Neural progenitor cell (in vitro differentiated cells): Measurements from ENCODE around the gene ATP13A1. TPM values are rescaled to one million over a fixed set of nuclear protein-coding genes. Genes with fewer than 3 reads are reported as not detected.

Source experiments
- DNase-seq: peaks from one replicate; pipeline ENCODE4 v3.0.0-alpha.2; 2016; ENCODE audit warnings: low spot score
- H2AFZ ChIP-seq: fragments of 200-600 bp; sonication (generic); replicated peaks from 2 replicates; pipeline ENCODE4 v1.6.1; 2016; ENCODE audit warnings: antibody characterized with exemption
- H3F3A ChIP-seq: fragments of 200-600 bp; sonication (generic); 2 replicates; pipeline ENCODE4 v1.6.1; 2016; ENCODE audit warnings: antibody characterized with exemption, low read depth
- H3K27ac ChIP-seq: fragments of 200-600 bp; sonication (generic); 2 replicates; pipeline ENCODE4 v1.5.1; 2016; ENCODE audit warnings: mild to moderate bottlenecking
- H3K27me3 ChIP-seq: fragments of 200-600 bp; sonication (generic); 2 replicates; pipeline ENCODE4 v1.6.1; 2016; ENCODE audit warnings: mild to moderate bottlenecking, moderate library complexity
- H3K36me3 ChIP-seq: fragments of 200-600 bp; sonication (generic); 2 replicates; pipeline ENCODE4 v1.5.1; 2016
- H3K4me1 ChIP-seq: fragments of 200-600 bp; sonication (generic); 2 replicates; pipeline ENCODE4 v1.6.1; 2016; ENCODE audit warnings: mixed run types
- H3K4me2 ChIP-seq: fragments of 200-600 bp; sonication (generic); 2 replicates; pipeline ENCODE4 v1.6.1; 2016
- H3K4me3 ChIP-seq: fragments of 200-600 bp; sonication (generic); 2 replicates; pipeline ENCODE4 v1.5.1; 2016
- H3K79me2 ChIP-seq: fragments of 200-600 bp; sonication (generic); 2 replicates; pipeline ENCODE4 v1.6.1; 2016; ENCODE audit warnings: low read depth
- H3K9ac ChIP-seq: fragments of 200-600 bp; sonication (generic); 2 replicates; pipeline ENCODE4 v1.6.1; 2016
- H3K9me3 ChIP-seq: fragments of 200-600 bp; sonication (generic); 2 replicates; pipeline ENCODE4 v1.5.1; 2016; ENCODE audit warnings: low read depth
- H4K20me1 ChIP-seq: fragments of 200-600 bp; sonication (generic); 2 replicates; pipeline ENCODE4 v1.6.1; 2016; ENCODE audit warnings: low read depth
- H3K27ac Mint-ChIP-seq: 3 replicates; pipeline ENCODE4 v1.8.0; 2021; ENCODE audit warnings: mixed read lengths
- H3K27me3 Mint-ChIP-seq: 2 replicates; pipeline ENCODE4 v1.8.0; 2022; ENCODE audit warnings: low read depth, mild to moderate bottlenecking, inconsistent platforms, moderate library complexity, mixed read lengths; ENCODE audit not compliant: insufficient read depth
- H3K36me3 Mint-ChIP-seq: 3 replicates; pipeline ENCODE4 v1.8.0; 2021; ENCODE audit warnings: mixed read lengths
- H3K4me1 Mint-ChIP-seq: 3 replicates; pipeline ENCODE4 v1.8.0; 2021; ENCODE audit warnings: mixed read lengths
- H3K4me3 Mint-ChIP-seq: 3 replicates; pipeline ENCODE4 v1.8.0; 2021; ENCODE audit warnings: mild to moderate bottlenecking, moderate library complexity, mixed read lengths
- H3K9me3 Mint-ChIP-seq: 3 replicates; pipeline ENCODE4 v1.8.0; 2020; ENCODE audit warnings: mixed read lengths
- EZH2 ChIP-seq: fragments of 200-600 bp; sonication (generic); IDR thresholded peaks from 2 replicates; pipeline ENCODE4 v1.6.1; 2017; ENCODE audit warnings: antibody characterized with exemption, mild to moderate bottlenecking, moderate library complexity
- EZH2phosphoT487 ChIP-seq: fragments of 200-600 bp; sonication (generic); IDR thresholded peaks from 2 replicates; pipeline ENCODE4 v1.6.1; 2017; ENCODE audit warnings: antibody characterized with exemption
- total RNA-seq: library from RNA; depleted of rRNA; stranded (reverse); fragments of >200 nt; gene quantifications from 2 replicates; pipeline ENCODE4 v1.2.3, GENCODE V29; 2015; ENCODE audit warnings: low replicate concordance
- TF ChIP-seq, protein P1 (sequence below): fragments of 200-600 bp; sonication (generic); IDR thresholded peaks from 2 replicates; pipeline ENCODE4 v1.5.1; 2017; ENCODE audit warnings: antibody characterized with exemption, mild to moderate bottlenecking

ATP13A1 gene
- total RNA-seq: 19.2 and 181 TPM in 2 replicates

- Histone ChIP-seq H3K79me2 (peaks cover 41% of the 10 kb centered on the region), H3F3A (peaks cover 32% of the 10 kb centered on the region), H3K4me3 (peak within 1 kb of the TSS; percentile 86), H2AFZ (peak within 1 kb of the TSS; percentile 67), H4K20me1 (peaks cover 28% of the 10 kb centered on the region), H3K36me3 (no peaks in the 10 kb centered on the region), H3K4me2 (peak within 1 kb of the TSS; percentile 90), H3K27me3 (no peaks in the 10 kb centered on the region), H3K9ac (peak within 1 kb of the TSS; percentile 68), H3K9me3 (no peaks in the 10 kb centered on the region), H3K27ac (peak within 1 kb of the TSS; percentile 80), H3K4me1 (peaks cover 18% of the 10 kb centered on the region)
- DNase-seq: peak; percentile 97
- Mint-ChIP-seq H3K4me3 (peak within 1 kb of the TSS; percentile 93), H3K4me1 (peaks cover 24% of the 10 kb centered on the region), H3K36me3 (peaks cover 15% of the 10 kb centered on the region), H3K27me3 (peaks cover 9% of the 10 kb centered on the region), H3K27ac (peak within 1 kb of the TSS; percentile 70), H3K9me3 (no peaks in the 10 kb centered on the region)
- no peak for TF ChIP-seq EZH2phosphoT487
- TF ChIP-seq EZH2: no peak
- TF ChIP-seq, protein P1, sequence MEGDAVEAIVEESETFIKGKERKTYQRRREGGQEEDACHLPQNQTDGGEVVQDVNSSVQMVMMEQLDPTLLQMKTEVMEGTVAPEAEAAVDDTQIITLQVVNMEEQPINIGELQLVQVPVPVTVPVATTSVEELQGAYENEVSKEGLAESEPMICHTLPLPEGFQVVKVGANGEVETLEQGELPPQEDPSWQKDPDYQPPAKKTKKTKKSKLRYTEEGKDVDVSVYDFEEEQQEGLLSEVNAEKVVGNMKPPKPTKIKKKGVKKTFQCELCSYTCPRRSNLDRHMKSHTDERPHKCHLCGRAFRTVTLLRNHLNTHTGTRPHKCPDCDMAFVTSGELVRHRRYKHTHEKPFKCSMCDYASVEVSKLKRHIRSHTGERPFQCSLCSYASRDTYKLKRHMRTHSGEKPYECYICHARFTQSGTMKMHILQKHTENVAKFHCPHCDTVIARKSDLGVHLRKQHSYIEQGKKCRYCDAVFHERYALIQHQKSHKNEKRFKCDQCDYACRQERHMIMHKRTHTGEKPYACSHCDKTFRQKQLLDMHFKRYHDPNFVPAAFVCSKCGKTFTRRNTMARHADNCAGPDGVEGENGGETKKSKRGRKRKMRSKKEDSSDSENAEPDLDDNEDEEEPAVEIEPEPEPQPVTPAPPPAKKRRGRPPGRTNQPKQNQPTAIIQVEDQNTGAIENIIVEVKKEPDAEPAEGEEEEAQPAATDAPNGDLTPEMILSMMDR: peak; percentile 38
Measured at GRCh38 chr19:19663256-19664120, at the start of gene ATP13A1. Gene ATP13A1 (minus strand): TSS chr19:19663676. CDS start chr19:19663666, 10 bp downstream.

GRCh38 chr19:19711934-19712828, 48.7 kb upstream of the ATP13A1 start:
- Mint-ChIP-seq H3K4me1 (no peaks in the 10 kb centered on the region), H3K4me3 (no peak overlapping the region), H3K27ac (no peak overlapping the region), H3K36me3 (peaks cover 80% of the 10 kb centered on the region), H3K9me3 (peaks cover 92% of the 10 kb centered on the region), H3K27me3 (peaks cover 3% of the 10 kb centered on the region)
- Histone ChIP-seq H3K79me2 (peaks cover 19% of the 10 kb centered on the region), H4K20me1 (no peaks in the 10 kb centered on the region), H3K9ac (no peak overlapping the region), H3K4me2 (no peak overlapping the region), H3K36me3 (peaks cover 67% of the 10 kb centered on the region), H3F3A (peaks cover 22% of the 10 kb centered on the region), H3K27me3 (peaks cover 8% of the 10 kb centered on the region), H3K4me1 (no peaks in the 10 kb centered on the region), H3K9me3 (peaks cover 82% of the 10 kb centered on the region), H3K4me3 (peak overlapping the region; percentile 22), H2AFZ (no peak overlapping the region), H3K27ac (no peak overlapping the region)
- DNase-seq: no peak
- TF ChIP-seq EZH2phosphoT487 (no peak), EZH2 (no peak)
- TF ChIP-seq, protein P1: no peak

- H3K27ac Mint-ChIP-seq: no peak overlapping the region
- peaks cover 78% of the 10 kb centered on the region for H3K36me3 Mint-ChIP-seq
- Histone ChIP-seq H3K9ac (no peak overlapping the region), H2AFZ (no peak overlapping the region), H3K9me3 (peaks cover 74% of the 10 kb centered on the region), H3K4me3 (peak overlapping the region; percentile 2), H3K27me3 (peaks cover 8% of the 10 kb centered on the region), H4K20me1 (no peaks in the 10 kb centered on the region), H3K27ac (no peak overlapping the region), H3F3A (peaks cover 22% of the 10 kb centered on the region), H3K79me2 (peaks cover 11% of the 10 kb centered on the region), H3K36me3 (peaks cover 65% of the 10 kb centered on the region), H3K4me1 (no peaks in the 10 kb centered on the region), H3K4me2 (no peak overlapping the region)
- H3K4me1 Mint-ChIP-seq: no peaks in the 10 kb centered on the region
- DNase-seq: no peak
- H3K4me3 Mint-ChIP-seq: no peak overlapping the region
- H3K9me3 Mint-ChIP-seq: peaks cover 92% of the 10 kb centered on the region
- TF ChIP-seq EZH2: no peak
- TF ChIP-seq, protein P1: no peak
- no peak for TF ChIP-seq EZH2phosphoT487
- peaks cover 2% of the 10 kb centered on the region for H3K27me3 Mint-ChIP-seq
Measured at GRCh38 chr19:19711306-19711933, 47.9 kb upstream of the ATP13A1 start.
